Measurements from ENCODE around the gene CHD2.
"Not testable (repeated sequence)": the region's sequence is repeated elsewhere in the genome, so short reads cannot be mapped to it uniquely, and the experiment has no call there.

CHD2 gene

DNA sequence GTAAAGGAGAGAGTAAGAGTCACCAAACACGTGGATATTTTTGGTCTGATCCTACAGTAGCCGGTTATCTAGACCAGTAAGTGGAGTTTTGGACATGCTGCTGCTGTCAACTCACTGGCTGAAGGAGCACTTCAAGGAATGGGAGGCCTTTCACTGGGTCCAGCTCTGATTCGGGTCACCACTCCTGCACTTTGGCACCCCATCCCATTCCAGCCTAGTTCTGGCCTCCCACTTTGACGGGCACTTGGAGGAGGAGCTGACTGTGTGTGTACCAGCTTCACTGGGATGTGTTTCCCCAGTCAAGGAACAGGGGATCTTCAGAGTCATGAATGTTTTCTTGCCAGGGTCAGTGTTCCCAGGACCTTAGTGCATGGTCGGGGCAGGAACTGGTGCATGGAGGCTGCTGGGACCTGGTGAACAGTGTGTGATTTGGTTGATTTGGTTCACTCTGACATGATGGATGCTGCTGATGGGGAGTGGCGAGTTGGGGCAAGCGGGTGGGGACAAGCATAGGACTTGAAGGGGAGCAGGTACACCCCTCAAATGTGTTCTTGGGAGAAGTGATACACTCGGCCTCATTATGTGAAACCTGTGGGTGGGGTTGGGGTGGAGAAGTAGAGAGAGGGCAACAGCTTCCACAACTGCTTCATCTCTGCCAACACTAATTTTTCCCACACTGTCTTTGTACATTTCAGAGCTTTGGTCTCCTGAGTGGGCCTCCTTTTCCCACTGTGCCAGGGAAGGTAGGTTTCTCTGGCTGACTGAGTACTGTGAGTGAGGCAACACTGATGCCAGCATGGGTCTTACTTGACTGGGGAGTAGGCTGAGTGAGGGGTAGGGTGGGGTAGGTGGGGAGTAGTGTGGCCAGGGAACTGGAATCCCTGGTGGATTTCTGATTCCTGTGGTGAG lies 124.8 kb downstream of the CHD2 start:
- no peak for DNase-seq

DNA sequence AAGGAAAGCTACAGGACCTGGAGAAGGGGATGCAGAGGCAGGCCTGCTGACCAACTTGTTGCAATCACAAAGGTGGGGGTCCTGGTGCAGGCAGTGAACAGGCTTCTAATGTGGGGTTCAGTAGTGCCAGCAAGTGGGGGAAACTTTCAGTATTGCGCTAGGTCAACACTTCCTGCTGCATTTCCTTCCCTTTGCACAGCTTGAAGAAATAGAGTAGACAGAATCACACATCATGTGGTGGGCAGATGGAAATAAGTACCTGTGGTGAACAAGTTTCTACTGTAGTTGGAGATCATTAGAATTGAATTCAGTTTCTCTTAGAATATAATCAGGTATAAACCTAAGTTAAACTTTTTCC lies 125.5 kb downstream of the CHD2 start:
- no peak for DNase-seq

- DNase-seq, result no peak
These were observed 126.3 kb downstream of the CHD2 start for GRCh38 chr15:93026380-93026817.

- DNase-seq, result no peak
These were observed 127.3 kb downstream of the CHD2 start for GRCh38 chr15:93027413-93027812.

- no peak for DNase-seq
These were observed 128.0 kb downstream of the CHD2 start for GRCh38 chr15:93028111-93028631.

GRCh38 chr15:93028632-93029213 lies 128.6 kb downstream of the CHD2 start:
- no peak for DNase-seq

- DNase-seq, result no peak
These were observed 129.2 kb downstream of the CHD2 start for GRCh38 chr15:93029214-93029835.

DNA sequence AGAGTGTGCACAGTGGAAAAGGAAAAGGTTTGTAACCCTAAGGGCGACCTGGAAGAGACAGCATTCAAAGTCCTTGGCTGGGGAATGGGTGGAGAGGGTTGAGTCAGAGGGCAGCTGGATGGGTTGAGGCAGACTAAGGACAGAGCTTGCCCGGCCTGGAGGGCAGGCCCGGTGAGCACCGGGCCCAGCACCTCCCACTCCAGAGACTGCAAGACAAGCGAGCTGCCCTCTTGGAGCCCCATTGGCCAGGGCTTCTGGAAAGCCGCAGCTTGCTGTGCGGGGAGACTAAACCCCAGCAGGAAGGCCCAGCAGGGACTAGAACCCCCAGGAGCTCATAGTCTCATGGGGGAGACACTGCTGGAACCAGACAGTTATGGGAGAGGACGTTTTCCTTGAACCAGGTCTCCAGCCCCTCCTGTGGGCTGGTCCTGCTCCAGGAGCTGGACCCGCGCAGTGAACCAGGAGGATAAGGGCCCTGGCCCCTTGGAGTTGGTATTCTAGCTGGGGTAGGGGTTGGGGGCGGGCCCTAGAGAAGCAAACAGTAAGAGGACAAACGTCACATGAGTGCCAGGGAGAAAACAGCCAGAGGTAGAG lies 129.8 kb downstream of the CHD2 start:
- DNase-seq, result no peak

DNA sequence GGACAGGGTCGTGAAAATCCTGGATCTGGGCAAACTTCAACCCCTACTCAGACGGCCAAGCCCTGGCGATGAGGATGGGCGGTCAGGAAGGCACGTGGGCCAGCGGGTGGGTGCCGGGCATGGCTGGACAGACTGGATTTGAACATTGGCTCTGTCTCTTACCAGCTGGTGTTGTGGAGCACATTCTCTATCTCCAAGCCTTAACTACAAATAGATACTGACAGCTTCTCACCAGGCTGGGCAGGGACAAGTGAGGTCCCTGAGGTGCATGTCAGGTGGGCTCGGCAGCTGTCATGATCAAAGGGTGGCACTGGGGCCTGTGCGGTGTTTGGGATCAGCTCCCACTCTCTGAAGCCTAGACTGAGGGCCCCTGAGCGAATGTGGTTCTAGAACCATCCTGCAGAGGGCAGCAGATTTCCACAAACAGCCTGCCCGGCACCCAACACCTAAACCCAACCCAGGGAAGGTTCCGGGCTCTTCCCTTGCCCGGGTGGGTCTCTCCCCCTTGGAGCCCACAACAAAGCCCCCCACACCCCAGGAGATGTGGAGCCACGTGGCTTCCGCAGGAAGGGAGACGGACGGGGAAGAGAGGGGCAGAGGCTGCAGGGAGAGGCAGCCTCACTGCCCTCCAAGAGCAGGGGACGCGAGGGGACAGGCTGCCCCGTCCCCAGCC lies 130.4 kb downstream of the CHD2 start:
- peak; percentile 73 for DNase-seq

DNA sequence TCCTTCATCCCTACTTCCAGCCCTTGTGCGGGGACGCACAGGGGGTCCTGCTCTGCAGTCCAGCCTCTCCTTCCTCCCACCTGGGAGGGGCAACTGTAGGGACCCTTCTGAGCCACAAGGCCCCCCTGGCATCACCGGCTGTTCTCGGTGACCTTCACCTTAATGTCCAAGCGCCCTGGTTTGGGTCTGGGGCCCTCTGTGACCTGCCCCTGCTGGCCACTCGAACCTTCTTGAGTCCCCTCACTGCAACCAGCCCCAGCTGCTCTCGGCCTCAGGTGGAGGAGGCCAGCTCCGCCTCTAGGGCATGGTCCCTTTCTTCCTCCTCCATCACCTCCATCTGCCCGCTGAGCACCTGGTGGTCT lies 131.0 kb downstream of the CHD2 start:
- DNase-seq, result no peak

DNA sequence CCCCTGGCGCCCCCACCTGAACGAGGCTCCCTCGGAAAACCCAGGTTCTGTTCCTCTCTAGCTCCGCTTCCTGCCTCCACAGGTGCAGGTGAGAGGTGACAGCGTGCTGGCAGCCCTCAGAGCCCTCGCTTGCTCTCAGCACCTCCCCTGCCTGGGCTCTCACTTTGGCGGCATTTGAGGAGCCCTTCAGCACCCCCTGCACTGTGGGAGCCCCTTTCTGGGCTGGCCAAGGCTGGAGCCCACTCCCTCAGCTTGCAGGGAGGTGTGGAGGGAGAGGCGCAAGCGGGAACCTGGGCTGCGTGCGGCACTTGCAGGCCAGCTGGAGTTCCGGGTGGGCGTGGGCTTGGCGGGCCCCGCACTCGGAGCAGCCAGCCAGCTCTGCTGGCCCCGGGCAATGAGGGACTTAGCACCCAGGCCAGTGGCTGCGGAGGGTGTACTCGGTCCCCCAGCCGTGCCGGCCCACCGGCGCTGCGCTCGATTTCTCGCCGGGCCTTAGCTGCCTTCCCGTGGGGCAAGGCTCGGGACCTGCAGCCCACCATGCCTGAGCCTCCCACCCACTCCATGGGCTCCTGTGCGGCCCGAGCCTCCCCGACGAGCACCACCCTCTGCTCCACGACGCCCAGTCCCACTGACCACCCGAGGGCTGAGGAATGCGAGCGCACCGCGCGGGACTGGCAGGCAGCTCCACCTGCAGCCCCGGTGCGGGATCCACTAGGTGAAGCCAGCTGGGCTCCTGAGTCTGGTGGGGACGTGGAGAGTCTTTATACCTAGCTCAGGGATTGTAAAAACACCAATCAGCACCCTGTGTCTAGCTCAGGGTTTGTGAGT lies 131.6 kb downstream of the CHD2 start:
- DNase-seq, result not testable (repeated sequence)

DNA sequence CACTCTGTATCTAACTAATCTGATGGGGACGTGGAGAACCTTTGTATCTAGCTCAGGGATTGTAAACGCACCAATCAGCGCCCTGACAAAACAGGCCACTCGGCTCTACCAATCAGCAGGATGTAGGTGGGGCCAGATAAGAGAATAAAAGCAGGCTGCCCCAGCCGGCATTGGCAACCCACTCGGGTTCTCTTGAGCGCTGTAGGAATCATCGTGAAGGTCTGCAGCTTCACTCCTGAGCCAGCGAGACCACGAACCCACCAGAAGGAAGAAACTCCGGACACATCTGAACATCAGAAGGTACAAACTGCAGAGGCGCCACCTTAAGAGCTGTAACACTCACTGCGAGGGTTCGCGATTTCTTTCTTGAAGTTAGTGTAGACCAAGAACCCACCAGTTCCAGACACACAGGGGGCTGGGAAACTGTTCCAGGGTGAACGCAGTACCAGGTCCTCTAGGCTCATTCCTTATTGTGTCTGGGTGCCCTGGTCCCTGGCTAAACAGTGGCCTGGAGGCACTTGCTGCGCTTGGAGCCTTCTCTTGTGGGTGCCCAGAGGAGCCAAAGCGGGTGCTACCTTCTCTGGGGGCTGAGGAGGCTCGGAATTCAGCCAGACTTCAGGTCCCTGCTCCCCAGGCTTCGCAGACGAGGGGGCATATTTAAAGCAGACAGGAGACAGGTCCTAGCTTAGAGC lies 132.5 kb downstream of the CHD2 start:
- DNase-seq, result not testable (repeated sequence)

- DNase-seq, result no peak
These were observed 133.4 kb downstream of the CHD2 start for GRCh38 chr15:93033434-93034045.

- DNase-seq, result no peak
These were observed 134.4 kb downstream of the CHD2 start for GRCh38 chr15:93034512-93034911.

- DNase-seq, result no peak
These were observed 135.2 kb downstream of the CHD2 start for GRCh38 chr15:93035092-93035915.

DNA sequence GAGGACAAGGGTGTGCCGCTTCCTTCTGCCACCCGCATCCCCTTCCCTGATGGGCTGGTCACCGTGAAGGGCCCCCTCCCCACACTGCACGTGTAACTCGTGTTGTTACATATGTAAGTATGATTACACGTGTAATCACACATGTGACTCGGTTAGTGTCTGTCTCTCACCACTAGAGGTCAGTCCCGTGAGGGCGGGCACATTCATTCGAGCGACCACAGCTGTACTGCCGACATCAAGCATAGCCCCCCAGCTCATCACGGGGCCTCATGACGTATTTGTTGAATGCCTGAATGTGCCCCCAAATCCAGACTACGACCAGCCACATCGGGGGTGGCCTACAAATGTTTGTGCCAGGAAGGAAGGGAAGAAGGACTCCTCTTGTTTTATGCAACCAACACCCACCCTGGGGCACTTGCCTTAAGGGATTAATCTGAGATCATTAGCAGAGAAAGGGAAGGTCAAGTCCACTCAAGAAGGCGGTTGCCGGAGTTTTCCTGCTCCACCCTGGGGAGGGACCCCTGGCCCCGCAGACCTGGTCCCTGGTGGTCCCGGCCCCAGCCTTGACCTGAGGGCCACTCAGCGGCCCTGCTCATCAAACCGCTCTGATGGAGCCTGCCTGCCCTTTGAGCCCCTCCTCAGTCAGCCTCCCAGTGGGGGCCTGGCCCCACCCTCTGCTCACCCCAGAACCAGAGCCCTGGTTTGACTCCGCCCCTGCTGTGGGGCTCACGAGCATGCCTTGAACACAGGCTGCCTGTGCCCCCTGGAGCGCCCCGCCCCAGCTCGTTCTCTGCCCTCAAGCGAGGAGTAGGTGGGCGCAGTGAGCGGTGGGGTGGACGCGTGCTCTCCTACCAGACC lies 136.1 kb downstream of the CHD2 start:
- DNase-seq, result peak; percentile 57

DNA sequence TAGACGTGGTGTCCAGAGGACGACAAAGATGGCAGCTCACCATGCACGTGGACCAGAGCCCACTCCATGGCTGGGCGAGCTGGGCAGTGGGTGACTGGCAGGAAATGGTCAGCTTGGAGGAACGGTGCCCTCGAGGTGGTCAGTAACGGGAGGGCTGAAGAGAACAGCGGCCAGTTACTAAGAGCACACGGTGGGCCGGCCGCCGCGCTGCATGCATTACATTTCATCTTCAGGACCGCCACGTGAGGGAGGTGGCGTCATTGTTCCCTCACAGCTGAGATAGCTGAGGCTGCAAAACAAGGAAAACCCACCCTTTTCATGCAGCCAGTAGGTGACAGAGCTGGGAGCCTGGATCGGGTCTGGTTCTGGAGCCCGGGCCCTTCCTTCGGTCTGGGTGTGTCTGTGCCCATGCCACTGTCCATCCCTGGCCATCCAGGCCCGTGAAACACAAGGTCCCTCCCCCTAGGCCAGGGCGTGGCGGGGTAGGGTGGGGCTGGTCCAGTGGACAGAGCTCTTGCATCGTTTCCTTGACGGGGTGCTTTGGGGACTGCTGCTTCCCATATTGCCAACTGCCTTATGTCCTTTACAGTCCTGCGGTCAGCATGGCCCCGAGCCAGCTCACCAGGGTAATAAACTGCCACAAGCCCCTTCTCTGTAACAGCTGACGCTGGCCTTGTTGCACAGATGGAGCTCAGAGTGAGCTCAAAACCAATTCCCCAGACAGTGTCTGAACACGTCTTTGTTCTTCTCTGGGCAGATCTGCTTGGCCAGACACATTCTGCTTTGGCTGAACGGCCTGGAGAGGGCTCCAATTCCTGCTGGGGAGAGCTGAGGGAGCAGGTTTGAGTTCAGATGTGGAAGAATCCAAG lies 137.1 kb downstream of the CHD2 start:
- DNase-seq, result no peak
